GM12872 (cell line): ENCODE results near the gene PTPRN2.

Experiments used
- CTCF ChIP-seq: IDR thresholded peaks from 3 replicates; pipeline ENCODE4 v1.5.1; 2011; ENCODE audit warnings: low read depth, mild to moderate bottlenecking, low read length, moderate library complexity; ENCODE audit not compliant: insufficient read depth

Gene PTPRN2

GRCh38 chr7:158444501-158445420, 142.9 kb downstream of the PTPRN2 start:
- no peak for TF ChIP-seq CTCF

GRCh38 chr7:158443688-158444483, 143.7 kb downstream of the PTPRN2 start:
- TF ChIP-seq CTCF, result no peak

- TF ChIP-seq CTCF, result no peak
Measured at GRCh38 chr7:158443014-158443687, 144.5 kb downstream of the PTPRN2 start.

GRCh38 chr7:158442260-158442659, 145.4 kb downstream of the PTPRN2 start:
- TF ChIP-seq CTCF, result peak; percentile 38; the same call in 1 of the 3 replicates

- no peak for TF ChIP-seq CTCF
Measured at GRCh38 chr7:158439035-158439434, 148.6 kb downstream of the PTPRN2 start.

- no peak for TF ChIP-seq CTCF
Measured at GRCh38 chr7:158432369-158433341, 155.0 kb downstream of the PTPRN2 start.
